Measurements from ENCODE around the gene STON2.

GRCh38 chr14:81402123-81402495 is 2.0 kb upstream of the STON2 start:
- TF ChIP-seq CTCF (IDR thresholded peaks at IDR 0.05) (no peak), POLR2A (IDR thresholded peaks at IDR 0.05) (no peak)
